HG03103 (cell line): Measurements from ENCODE around the gene RSRC1.
"Not testable (repeated sequence)": the region's sequence is repeated elsewhere in the genome, so short reads cannot be mapped to it uniquely, and the experiment has no call there.

Source experiments
- ATAC-seq: cut with Tn5 transposase; IDR thresholded peaks from one replicate; pipeline ENCODE4 v1.9.1; 2021; ENCODE audit warnings: low read depth; ENCODE audit not compliant: unreplicated experiment

Gene RSRC1

GRCh38 chr3:158122721-158123120, 12.8 kb downstream of the RSRC1 start:
- ATAC-seq: not testable (repeated sequence)

- no peak for ATAC-seq
Measured at GRCh38 chr3:158127250-158128219, 17.6 kb downstream of the RSRC1 start.

- no peak for ATAC-seq
Measured at GRCh38 chr3:158128755-158129154, 18.9 kb downstream of the RSRC1 start.

DNA sequence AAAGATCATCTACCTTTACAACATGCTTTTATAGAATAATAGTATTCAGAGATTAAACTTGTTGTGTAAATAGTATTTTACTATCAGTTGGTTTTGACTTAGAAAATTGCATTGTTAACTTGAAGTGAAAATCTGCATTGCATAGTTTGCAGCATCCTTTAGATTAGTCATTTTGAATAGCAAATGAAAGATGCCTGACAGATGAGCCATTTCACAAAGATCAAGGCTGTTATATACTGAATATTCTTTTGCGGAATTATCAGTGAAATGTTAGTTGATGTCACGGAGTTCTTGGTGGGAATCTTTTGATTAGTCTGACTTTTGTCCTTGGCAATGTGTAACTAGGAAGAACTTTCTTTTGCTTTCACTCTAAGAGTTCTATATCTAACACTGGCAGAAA, 24.5 kb downstream of the RSRC1 start:
- ATAC-seq: no peak

DNA sequence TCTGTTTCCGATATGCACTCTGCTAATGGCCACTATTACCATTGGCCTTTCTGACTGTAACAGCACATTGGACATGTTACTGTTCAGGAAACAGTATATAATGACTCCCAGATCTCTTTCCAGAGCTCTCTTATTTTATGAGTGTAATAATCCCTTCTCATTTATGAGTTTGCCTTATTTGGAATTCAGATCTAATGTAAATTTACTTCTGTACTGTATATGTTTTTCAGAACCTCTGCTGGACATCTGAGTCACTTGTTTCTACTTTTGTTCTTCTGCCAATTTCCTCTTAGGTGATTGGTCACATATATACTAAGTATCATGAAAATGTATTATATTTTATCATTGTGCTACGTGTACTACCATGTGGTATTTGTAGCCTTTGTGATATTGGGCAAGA, 30.5 kb downstream of the RSRC1 start:
- ATAC-seq: no peak

DNA sequence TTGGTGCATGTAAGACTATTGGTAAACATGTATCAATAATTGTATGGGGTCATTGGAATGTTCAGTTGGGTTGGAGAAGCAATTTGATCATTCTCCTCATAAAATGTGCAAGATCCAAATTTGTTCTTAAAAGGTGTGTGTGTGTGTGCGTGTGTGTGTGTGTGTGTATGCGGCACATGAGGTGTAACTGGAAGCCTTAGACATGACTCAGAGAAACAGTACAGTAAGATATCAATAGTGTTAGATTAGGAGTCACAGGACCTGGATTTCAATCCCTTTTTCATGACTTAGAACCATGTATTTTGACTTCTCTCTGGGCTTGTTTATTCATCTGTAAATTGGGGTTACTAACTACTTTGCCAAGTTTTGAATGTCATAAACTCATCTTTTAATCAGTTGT, 38.3 kb downstream of the RSRC1 start:
- no peak for ATAC-seq

- no peak for ATAC-seq
Measured at GRCh38 chr3:158152186-158152585, 42.3 kb downstream of the RSRC1 start.

- ATAC-seq: no peak
Measured at GRCh38 chr3:158158969-158159368, 49.1 kb downstream of the RSRC1 start.

DNA sequence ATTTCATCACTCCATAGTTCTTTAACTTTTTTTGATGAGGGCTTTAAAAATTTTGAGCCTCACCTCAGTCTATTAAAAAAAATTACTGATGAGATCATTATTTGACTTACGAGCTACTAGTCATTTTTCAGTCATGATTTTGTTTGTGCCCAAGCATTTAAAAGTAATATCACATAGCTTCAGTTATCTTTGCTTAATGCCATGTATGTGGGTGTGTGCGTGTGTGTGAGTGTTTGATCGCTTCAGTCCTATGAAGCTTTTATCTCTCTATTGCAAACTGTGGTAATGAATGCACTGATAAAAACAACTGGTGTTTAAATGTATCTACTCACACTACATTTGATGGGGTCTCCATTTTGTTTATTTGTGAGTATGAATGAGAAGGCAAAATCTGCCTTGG, 49.8 kb downstream of the RSRC1 start:
- ATAC-seq: no peak

DNA sequence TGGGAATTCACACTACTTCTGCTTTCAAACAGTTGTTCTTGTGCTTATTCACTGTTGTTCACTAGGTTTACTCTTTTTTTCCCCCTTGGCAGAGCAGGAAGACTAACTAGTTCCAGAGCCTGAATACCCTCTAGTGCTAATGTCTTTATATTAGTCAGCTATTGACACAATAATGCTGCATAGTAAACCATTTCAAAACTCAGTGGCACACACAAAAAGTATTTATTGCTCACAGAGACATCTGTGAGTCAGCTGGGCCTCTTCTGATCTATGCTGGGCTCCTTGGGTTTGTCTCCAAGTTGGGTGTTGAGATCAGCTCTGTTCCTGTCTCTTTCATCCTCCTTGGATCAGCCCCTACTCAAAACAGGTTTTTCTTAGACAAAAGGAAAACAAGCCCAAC, 51.1 kb downstream of the RSRC1 start:
- no peak for ATAC-seq

DNA sequence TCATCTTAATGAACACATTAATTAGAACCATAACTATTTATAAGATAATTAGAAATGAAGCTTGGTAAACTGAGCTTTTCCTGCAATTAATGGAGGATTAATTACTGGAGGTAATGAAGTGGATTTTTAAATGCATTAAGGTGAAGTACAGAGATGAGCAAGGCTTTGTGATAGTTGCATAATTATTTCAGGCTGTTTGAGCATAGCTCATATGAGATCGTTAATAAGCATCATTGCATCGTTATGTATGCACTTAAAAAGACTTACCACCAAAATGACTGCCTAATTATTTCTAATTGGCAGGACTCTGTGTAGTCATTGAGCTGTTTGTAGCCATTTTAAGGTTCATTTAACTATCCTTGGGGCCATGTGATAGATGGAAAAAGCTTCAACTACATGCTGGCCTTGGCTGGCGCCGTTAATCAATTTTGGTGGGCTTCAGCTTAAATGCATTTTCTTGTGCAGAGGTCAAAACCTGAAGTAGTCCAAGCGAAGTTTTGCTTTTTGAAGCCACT, 55.3 kb downstream of the RSRC1 start:
- no peak for ATAC-seq

DNA sequence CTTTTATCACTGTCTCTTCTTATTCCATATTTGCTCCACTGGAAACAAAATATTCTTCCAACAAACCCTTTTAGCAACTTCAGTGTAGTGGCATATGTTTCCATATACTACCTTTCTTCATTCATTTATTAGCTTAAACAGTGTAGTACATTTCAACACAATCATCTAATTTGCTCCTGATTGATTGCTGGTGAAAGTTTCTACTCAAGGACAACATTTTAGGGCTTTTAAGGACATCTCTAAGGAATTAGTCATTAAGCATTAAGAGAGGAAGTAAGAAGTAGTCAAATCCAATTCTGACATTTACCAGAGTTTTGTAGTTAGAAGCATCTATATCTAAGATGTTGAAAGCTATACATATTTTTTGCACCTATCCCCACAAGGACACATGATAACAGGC, 55.8 kb downstream of the RSRC1 start:
- ATAC-seq: no peak

DNA sequence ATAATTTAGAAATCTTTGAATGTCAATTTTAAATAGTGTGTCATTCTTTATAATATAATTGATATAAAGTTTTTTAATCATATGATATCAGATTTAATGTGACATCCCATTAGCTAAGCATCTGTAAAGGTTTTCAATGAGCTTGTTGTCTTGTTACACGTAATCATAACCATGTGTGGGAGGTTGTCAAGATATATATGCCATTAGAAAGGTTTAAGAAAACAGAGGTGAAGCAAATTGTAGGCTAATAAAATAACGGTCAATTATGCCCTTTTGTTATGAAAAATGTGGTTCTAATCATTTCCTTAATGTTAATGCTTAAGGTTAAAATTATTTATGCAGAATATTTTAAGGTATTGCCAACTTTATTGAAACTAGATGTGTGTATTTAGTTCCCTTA, 56.3 kb downstream of the RSRC1 start:
- no peak for ATAC-seq

GRCh38 chr3:158167737-158168557, 58.1 kb downstream of the RSRC1 start:
- no peak for ATAC-seq

DNA sequence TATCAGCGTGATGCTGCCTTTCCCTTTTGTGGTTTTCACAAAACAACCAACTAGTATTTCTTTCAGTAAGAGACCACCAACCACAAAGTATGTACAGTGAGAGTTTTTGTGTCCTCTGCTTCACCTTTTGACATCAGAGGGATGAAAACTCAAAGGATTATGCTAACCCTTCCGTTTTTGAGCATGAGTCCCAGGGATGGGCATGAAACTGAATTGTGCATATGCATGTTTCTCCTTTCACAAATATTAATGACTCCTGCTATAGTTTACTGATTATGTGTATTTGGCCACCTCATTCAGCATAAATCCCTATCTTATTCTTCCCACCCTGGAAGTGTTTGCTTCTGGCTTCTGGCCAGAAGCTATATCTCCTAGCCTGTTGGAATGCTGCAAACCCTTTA, 59.2 kb downstream of the RSRC1 start:
- no peak for ATAC-seq

GRCh38 chr3:158181096-158181495, 71.2 kb downstream of the RSRC1 start:
- no peak for ATAC-seq

- ATAC-seq: no peak
Measured at GRCh38 chr3:158185711-158186110, 75.8 kb downstream of the RSRC1 start.

DNA sequence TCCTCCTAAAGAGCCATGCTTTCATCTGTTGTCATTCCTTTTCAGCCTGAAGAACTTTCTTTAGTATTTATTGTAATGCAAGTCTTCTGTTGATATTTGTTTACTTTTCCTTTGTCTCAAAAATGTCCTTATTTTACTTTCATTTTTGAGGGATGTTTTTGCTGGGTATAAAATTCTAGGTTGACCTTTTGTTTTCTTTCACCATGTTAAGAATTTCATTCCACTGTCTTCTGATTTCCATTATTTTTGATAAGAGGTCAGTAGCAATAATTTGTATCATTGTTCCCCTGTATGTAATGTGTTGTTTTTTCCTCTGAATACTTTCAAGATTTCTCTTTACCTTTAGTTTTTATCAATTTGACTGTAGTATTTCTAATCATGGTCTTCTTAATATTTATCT, 91.1 kb downstream of the RSRC1 start:
- ATAC-seq: no peak

- no peak for ATAC-seq
Measured at GRCh38 chr3:158205324-158205723, 95.4 kb downstream of the RSRC1 start.

- peak; percentile 52 for ATAC-seq
Measured at GRCh38 chr3:158205994-158206393, 96.1 kb downstream of the RSRC1 start.

DNA sequence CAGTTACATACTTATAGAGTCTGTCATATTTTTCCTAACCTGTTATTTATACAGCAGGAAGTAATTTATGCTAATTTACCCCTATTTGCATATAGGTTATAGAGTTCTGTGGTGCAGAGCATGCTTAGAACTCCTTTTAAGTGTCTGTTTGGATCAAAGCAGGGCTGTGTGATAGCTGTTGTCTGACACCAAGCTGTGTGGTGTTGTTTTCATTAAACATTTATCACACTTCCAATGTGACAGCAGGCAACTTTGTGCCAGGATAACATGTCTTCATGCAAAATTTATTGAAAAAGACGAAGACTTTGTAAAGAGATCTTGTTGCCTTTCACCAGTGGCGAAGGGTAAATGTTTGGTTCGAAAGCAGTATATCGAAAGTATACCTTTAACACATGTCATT, 100.2 kb downstream of the RSRC1 start:
- no peak for ATAC-seq
